ENCODE data around the gene MCCC1.

- no peak for TF ChIP-seq POLR2A (IDR thresholded peaks at IDR 0.05; ENCODE audit: borderline replicate concordance, extremely low read depth, insufficient read depth, insufficient read length)
- no peak for TF ChIP-seq CTCF (IDR thresholded peaks at IDR 0.05 in 2 of 3, conservative IDR thresholded peaks at IDR 0.05 in 1 of 3; ENCODE audit: borderline replicate concordance in 1 of 3, insufficient read depth in 1 of 3, low read depth in 2 of 3, low read length in 2 of 3)
- no peak for TF ChIP-seq CEBPB (IDR thresholded peaks at IDR 0.05; ENCODE audit: low read depth)
- TF ChIP-seq POLR2AphosphoS5 (IDR thresholded peaks at IDR 0.05; ENCODE audit: low read depth, low read length): no peak
- no peak for TF ChIP-seq MAX (IDR thresholded peaks at IDR 0.05)
- no peak for TF ChIP-seq REST (IDR thresholded peaks at IDR 0.05; ENCODE audit: low read depth)
- no peak for TF ChIP-seq YY1 (IDR thresholded peaks at IDR 0.05; ENCODE audit: extremely low read depth, insufficient replicate concordance, low read depth, low read length)
- TF ChIP-seq EZH2 (IDR thresholded peaks at IDR 0.05): no peak
- no peak for TF ChIP-seq ELF1 (IDR thresholded peaks at IDR 0.05; ENCODE audit: borderline replicate concordance, low read depth)
- no peak for TF ChIP-seq ZFX (IDR thresholded peaks at IDR 0.05)
- no peak for TF ChIP-seq SRF (IDR thresholded peaks at IDR 0.05; ENCODE audit: low read depth)
Observed at GRCh38 chr3:182983876-182984275, 115.4 kb downstream of the MCCC1 start.
